Keratinocyte (primary cell): Measurements from ENCODE around the gene MED12L. TPM values are rescaled to one million over a fixed set of nuclear protein-coding genes. Genes with fewer than 3 reads are reported as not detected.

ENCODE experiments used
- DNase-seq: peaks from one replicate; pipeline ENCODE4 v3.0.0-alpha.2; 2011; ENCODE audit warnings: low read depth, missing footprints, low spot score
- FAIRE-seq: peaks from 2 replicates; lab custom pipeline; 2011; peaks lifted over from hg19 to GRCh38; lab: Jason Lieb, UNC
- H2AFZ ChIP-seq: 2 replicates; pipeline ENCODE4 v1.6.0; 2012; ENCODE audit warnings: low read length, control low read depth, inconsistent platforms; ENCODE audit not compliant: control insufficient read depth
- H3K27ac ChIP-seq: 2 replicates; pipeline ENCODE4 v1.5.1; 2011; ENCODE audit warnings: low read length; ENCODE audit not compliant: control insufficient read depth, insufficient read depth
- H3K27me3 ChIP-seq: 3 replicates; pipeline ENCODE4 v1.6.0; 2011; ENCODE audit warnings: low read length; ENCODE audit not compliant: control insufficient read depth, insufficient read depth; ENCODE audit errors: extremely low read depth
- H3K36me3 ChIP-seq, 2 experiments: 2 replicates in 1 of 2; 3 replicates in 1 of 2; pipeline ENCODE4 v1.5.1; 2011; ENCODE audit warnings: low read length in 2 of 2, mild to moderate bottlenecking in 1 of 2; ENCODE audit not compliant: control insufficient read depth in 2 of 2, insufficient read depth in 2 of 2; ENCODE audit errors: extremely low read depth in 1 of 2
- H3K4me1 ChIP-seq: 3 replicates; pipeline ENCODE4 v1.5.1; 2011; ENCODE audit warnings: low read length; ENCODE audit not compliant: control insufficient read depth, insufficient read depth; ENCODE audit errors: extremely low read depth
- H3K4me2 ChIP-seq: 3 replicates; pipeline ENCODE4 v1.6.0; 2011; ENCODE audit warnings: low read depth, low read length; ENCODE audit not compliant: control insufficient read depth, insufficient read depth; ENCODE audit errors: extremely low read depth
- H3K4me3 ChIP-seq, 3 experiments: fragments of 200-600 bp in 1 of 3; sonication (generic) in 1 of 3; 2 replicates in 2 of 3; 3 replicates in 1 of 3; pipeline ENCODE4 v1.5.1; 2011 to 2016; ENCODE audit warnings: low read length in 3 of 3, mild to moderate bottlenecking in 3 of 3, control low read depth in 2 of 3, inconsistent platforms in 1 of 3, low read depth in 1 of 3, mixed read lengths in 1 of 3, mixed run types in 1 of 3, moderate library complexity in 1 of 3; ENCODE audit not compliant: control insufficient read depth in 2 of 3, insufficient read depth in 2 of 3; ENCODE audit errors: extremely low read depth in 1 of 3
- H3K79me2 ChIP-seq: 2 replicates; pipeline ENCODE4 v1.6.0; 2012; ENCODE audit warnings: low read length; ENCODE audit not compliant: control insufficient read depth, insufficient read depth
- H3K9ac ChIP-seq: 3 replicates; pipeline ENCODE4 v1.6.0; 2011; ENCODE audit warnings: low read length; ENCODE audit not compliant: control insufficient read depth, insufficient read depth; ENCODE audit errors: extremely low read depth
- H3K9me1 ChIP-seq: 3 replicates; pipeline ENCODE4 v1.6.0; 2011; ENCODE audit warnings: low read length; ENCODE audit not compliant: control insufficient read depth, insufficient read depth; ENCODE audit errors: extremely low read depth
- H3K9me3 ChIP-seq: 2 replicates; pipeline ENCODE4 v1.5.1; 2012; ENCODE audit warnings: low read depth, low read length; ENCODE audit not compliant: control insufficient read depth
- H4K20me1 ChIP-seq: 3 replicates; pipeline ENCODE4 v1.6.0; 2011; ENCODE audit warnings: low read length; ENCODE audit not compliant: control insufficient read depth, insufficient read depth; ENCODE audit errors: extremely low read depth
- CTCF ChIP-seq, 3 experiments: IDR thresholded peaks in 1 of 3; conservative IDR thresholded peaks in 1 of 3; optimal IDR thresholded peaks in 1 of 3; 2 replicates in 2 of 3; 3 replicates in 1 of 3; pipeline versions ENCODE3 to v1.5.1; 2011; ENCODE audit warnings: low read length in 3 of 3, mild to moderate bottlenecking in 3 of 3, moderate library complexity in 2 of 3, control low read depth in 1 of 3, inconsistent platforms in 1 of 3; ENCODE audit not compliant: insufficient read depth in 2 of 3; ENCODE audit errors: extremely low read depth in 1 of 3
- EZH2 ChIP-seq: IDR thresholded peaks from one replicate; pipeline ENCODE4 v1.6.1; 2012; ENCODE audit warnings: inconsistent platforms, mild to moderate bottlenecking, low read length, moderate library complexity
- dilution Hi-C: fragments of 300-500 bp; cut with MboI; formaldehyde crosslinking; loops from one replicate; pipeline ENCODE4 v1.7.0; 2020; ENCODE audit warnings: low sequenced_read_pairs; ENCODE audit not compliant: extremely low pct_ligation_motif_present
- polyA plus RNA-seq, 5 experiments: library from polyadenylated mRNA; depleted of rRNA in 3 of 5; stranded (reverse) in 3 of 5; stranded (forward) in 1 of 5; unstranded in 1 of 5; fragments of >200 nt; gene quantifications; 1 replicate in 1 of 5; 2 replicates in 3 of 5; 3 replicates in 1 of 5; pipeline versions ENCODE4 v1.2.1 to v1.2.3, GENCODE V29; 2011 to 2012; ENCODE audit warnings: missing spikeins in 2 of 5, low read depth in 1 of 5, low replicate concordance in 1 of 5

The MED12L gene
- polyA plus RNA-seq, 1 donor (not counting 4 experiments of a cell fraction or from before 2014, with no cell fraction given) = 0.04 TPM

GRCh38 chr3:151462991-151463390 is 377.5 kb downstream of the MED12L start:
- TF ChIP-seq EZH2 (no peak), CTCF (optimal IDR thresholded peaks at IDR 0.05 in 1 of 3, IDR thresholded peaks at IDR 0.05 in 1 of 3, conservative IDR thresholded peaks at IDR 0.05 in 1 of 3; ENCODE audit: extremely low read depth in 1 of 3, insufficient read depth in 2 of 3, low read length in 3 of 3) (no peak)
- H3K4me1 ChIP-seq = peaks cover 5% of the 10 kb centered on the region
- H3K27ac ChIP-seq = no peak overlapping the region
- H3K36me3 ChIP-seq = no peaks in the 10 kb centered on the region
- H3K9me1 ChIP-seq = no peaks in the 10 kb centered on the region
- dilution Hi-C loops = no loop called here
- no peak overlapping the region for H3K4me2 ChIP-seq
- peaks cover 14% of the 10 kb centered on the region for H3K27me3 ChIP-seq
- H3K4me3 ChIP-seq = no peak overlapping the region
- DNase-seq (no peak), FAIRE-seq (no peak)
- no peak overlapping the region for H2AFZ ChIP-seq
- no peaks in the 10 kb centered on the region for H3K79me2 ChIP-seq
- no peaks in the 10 kb centered on the region for H4K20me1 ChIP-seq
- H3K9me3 ChIP-seq = no peaks in the 10 kb centered on the region
- H3K9ac ChIP-seq = no peak overlapping the region

- no peak for FAIRE-seq
- Histone ChIP-seq H3K4me2 (no peak overlapping the region), H3K9me3 (no peaks in the 10 kb centered on the region), H4K20me1 (no peaks in the 10 kb centered on the region), H3K9me1 (no peaks in the 10 kb centered on the region), H2AFZ (no peak overlapping the region), H3K9ac (no peak overlapping the region), H3K27me3 (peaks cover 2% of the 10 kb centered on the region), H3K36me3 (no peaks in the 10 kb centered on the region), H3K79me2 (no peaks in the 10 kb centered on the region), H3K4me3 (no peak overlapping the region), H3K4me1 (no peaks in the 10 kb centered on the region), H3K27ac (no peak overlapping the region)
- dilution Hi-C loops = no loop called here
- DNase-seq = no peak
- TF ChIP-seq CTCF (optimal IDR thresholded peaks at IDR 0.05 in 1 of 3, IDR thresholded peaks at IDR 0.05 in 1 of 3, conservative IDR thresholded peaks at IDR 0.05 in 1 of 3; ENCODE audit: extremely low read depth in 1 of 3, insufficient read depth in 2 of 3, low read length in 3 of 3) (no peak), EZH2 (no peak)
These were observed 381.6 kb downstream of the MED12L start for GRCh38 chr3:151467069-151467468.
